HepG2 (cell line): ENCODE measurements around the gene RBBP8NL. TPM values are rescaled to one million over a fixed set of nuclear protein-coding genes. Genes with fewer than 3 reads are reported as not detected.

Experiments
- CENPT ChIP-seq: sonication (generic); formaldehyde crosslinking; IDR thresholded peaks from 2 replicates; pipeline ENCODE4 v1.8.0; 2022; ENCODE audit warnings: low read depth, mild to moderate bottlenecking, moderate library complexity, missing genetic modification reagents
- CREB3 ChIP-seq: sonication (generic); formaldehyde crosslinking; IDR thresholded peaks from 2 replicates; pipeline ENCODE4 v1.5.0; 2020; ENCODE audit warnings: missing genetic modification reagents
- DMAP1 ChIP-seq: IDR thresholded peaks from 2 replicates; pipeline ENCODE4 v1.6.1; 2016
- EHMT2 ChIP-seq: fragments of 200-600 bp; sonication (generic); IDR thresholded peaks from 2 replicates; pipeline ENCODE4 v1.7.0; 2017; ENCODE audit warnings: antibody characterized with exemption, low read depth, low read length, borderline replicate concordance
- FUBP1 ChIP-seq: sonication (generic); formaldehyde crosslinking; IDR thresholded peaks from 2 replicates; pipeline ENCODE4 v1.5.1; 2020; ENCODE audit warnings: missing genetic modification reagents, mild to moderate bottlenecking, borderline replicate concordance
- HNRNPLL ChIP-seq: fragments of 200-400 bp; formaldehyde crosslinking; IDR thresholded peaks from 2 replicates; pipeline ENCODE4 v1.6.1; 2017; ENCODE audit warnings: mild to moderate bottlenecking, low read depth, low read length; ENCODE audit not compliant: poor library complexity, severe bottlenecking
- JDP2 ChIP-seq: sonication (generic); formaldehyde crosslinking; IDR thresholded peaks from 2 replicates; pipeline ENCODE4 v1.8.1; 2022; ENCODE audit warnings: missing genetic modification reagents, borderline replicate concordance
- JUNB ChIP-seq: sonication (generic); formaldehyde crosslinking; IDR thresholded peaks from 2 replicates; pipeline ENCODE4 v1.8.0; 2022; ENCODE audit warnings: missing genetic modification reagents, mild to moderate bottlenecking, borderline replicate concordance
- MAX ChIP-seq: IDR thresholded peaks from 2 replicates; pipeline ENCODE4 v1.6.1; 2012; ENCODE audit warnings: inconsistent platforms
- MED13 ChIP-seq: sonication (generic); formaldehyde crosslinking; IDR thresholded peaks from 2 replicates; pipeline ENCODE4 v1.5.0; 2020; ENCODE audit warnings: missing genetic modification reagents
- NFIC ChIP-seq: IDR thresholded peaks from 2 replicates; pipeline ENCODE4 v1.6.1; 2012; ENCODE audit warnings: mild to moderate bottlenecking, low read length, inconsistent platforms
- PLRG1 ChIP-seq: fragments of 450-650 bp; conservative IDR thresholded peaks from 2 replicates; pipeline ENCODE4 v1.6.1; 2016
- PRDM15 ChIP-seq: sonication (generic); formaldehyde crosslinking; IDR thresholded peaks from 2 replicates; pipeline ENCODE4 v1.4.0; 2020; ENCODE audit warnings: missing genetic modification reagents
- RXRB ChIP-seq: IDR thresholded peaks from 2 replicates; pipeline ENCODE4 v1.6.1; 2016; ENCODE audit warnings: borderline replicate concordance, missing genetic modification reagents, missing compliant biosample characterization
- SP4 ChIP-seq: sonication (generic); formaldehyde crosslinking; IDR thresholded peaks from 2 replicates; pipeline ENCODE4 v1.8.1; 2023; ENCODE audit warnings: mild to moderate bottlenecking, missing genetic modification reagents
- ZBTB7B ChIP-seq: sonication (generic); formaldehyde crosslinking; IDR thresholded peaks from 2 replicates; pipeline ENCODE4 v1.4.0; 2020; ENCODE audit warnings: missing genetic modification reagents
- ZMAT5 ChIP-seq: sonication (generic); formaldehyde crosslinking; IDR thresholded peaks from 2 replicates; pipeline ENCODE4 v1.5.0; 2020; ENCODE audit warnings: mild to moderate bottlenecking, low read depth, missing genetic modification reagents, borderline replicate concordance
- ZNF317 ChIP-seq: sonication (generic); formaldehyde crosslinking; IDR thresholded peaks from 2 replicates; pipeline ENCODE4 v1.5.0; 2020; ENCODE audit warnings: mild to moderate bottlenecking, missing genetic modification reagents
- ZNF367 ChIP-seq: sonication (generic); formaldehyde crosslinking; IDR thresholded peaks from 2 replicates; pipeline ENCODE4 v1.4.0; 2020; ENCODE audit warnings: missing genetic modification reagents, borderline replicate concordance
- ZNF567 ChIP-seq: sonication (generic); formaldehyde crosslinking; IDR thresholded peaks from 2 replicates; pipeline ENCODE4 v1.8.1; 2023; ENCODE audit warnings: mild to moderate bottlenecking, missing genetic modification reagents, borderline replicate concordance
- ZNF574 ChIP-seq: sonication (generic); formaldehyde crosslinking; IDR thresholded peaks from 2 replicates; pipeline ENCODE4 v1.4.0; 2020; ENCODE audit warnings: missing genetic modification reagents
- polyA plus RNA-seq, 8 experiments: library from polyadenylated mRNA; depleted of rRNA in 3 of 8; stranded (reverse) in 7 of 8; unstranded in 1 of 8; fragments of >200 nt; fragmentation: Illumina TruSeq in 4 of 8; extraction: Trizol in 4 of 8; gene quantifications; 2 replicates each; pipeline versions ENCODE4 v1.2.1 to v1.2.3, GENCODE V29; 2011 to 2016; ENCODE audit warnings: low read depth in 4 of 8, missing spikeins in 1 of 8, mixed read lengths in 1 of 8; ENCODE audit not compliant: insufficient read depth in 1 of 8
- total RNA-seq, 5 experiments: library from RNA; depleted of rRNA; stranded (reverse); fragments of >200 nt; fragmentation: Illumina TruSeq; extraction: Trizol; gene quantifications; 2 replicates each; pipeline ENCODE4 v1.2.3, GENCODE V29; 2016; ENCODE audit warnings: low read depth in 1 of 5

RBBP8NL gene
- total and polyA plus RNA-seq, 2 of the 13 experiments (the other 11 are each of a cell fraction or from before 2014, with no cell fraction given) = 0.69 to 0.86 TPM

GRCh38 chr20:62406635-62407176 lies 20.6 kb downstream of the RBBP8NL start (continued):
- no peak for TF ChIP-seq EHMT2
- no peak for TF ChIP-seq HNRNPLL
- no peak for TF ChIP-seq CENPT (CRISPR knock-in tag)
- TF ChIP-seq JUNB (CRISPR knock-in tag) = no peak
- TF ChIP-seq MAX = no peak
- no peak for TF ChIP-seq CREB3 (CRISPR knock-in tag)
- peak; percentile 86 for TF ChIP-seq RXRB (CRISPR knock-in tag)
- peak; percentile 45; the same call in 1 of the 2 replicates for TF ChIP-seq ZBTB7B (CRISPR knock-in tag)
- no peak; the same call in 1 of the 2 replicates for TF ChIP-seq ZNF574 (CRISPR knock-in tag)
- TF ChIP-seq PRDM15 (CRISPR knock-in tag) = no peak
- TF ChIP-seq ZNF367 (CRISPR knock-in tag) = no peak
- 0 out of 2 replicates have a peak, but pooled peaks have one; percentile 23 for TF ChIP-seq MED13
- TF ChIP-seq NFIC = no peak
- TF ChIP-seq FUBP1 = no peak
- TF ChIP-seq DMAP1 (CRISPR knock-in tag) = no peak
- no peak; the same call in 1 of the 2 replicates for TF ChIP-seq SP4 (CRISPR knock-in tag)
- no peak for TF ChIP-seq PLRG1
- TF ChIP-seq ZNF317 (CRISPR knock-in tag) = no peak
- TF ChIP-seq JDP2 = no peak
- TF ChIP-seq ZMAT5 = no peak
- TF ChIP-seq ZNF567 (CRISPR knock-in tag) = peak; percentile 37; the same call in 1 of the 2 replicates
